Activated T-helper 1 cell treated with anti-CD3 and anti-CD28 coated beads, Interleukin-12 subunit alpha, Interleukin-12 subunit beta, Interleukin-2, Interleukin-4 antibody, amounts not matched to agents 30 ng/mL and 10 ng/mL and 1 ng/mL, durations not matched to agents 14 hours and 24 hours and 36 hours (primary cell): ENCODE measurements around the gene UTP3. TPM values are rescaled to one million over a fixed set of nuclear protein-coding genes. Genes with fewer than 3 reads are reported as not detected.
"Not testable (repeated sequence)": the region's sequence is repeated elsewhere in the genome, so short reads cannot be mapped to it uniquely, and the experiment has no call there.

ENCODE experiments used
- DNase-seq: peaks from one replicate; pipeline ENCODE4 v3.0.0; 2021; ENCODE audit warnings: low spot score
- H3K27ac Mint-ChIP-seq: one replicate; pipeline ENCODE4 v1.8.0; 2021; ENCODE audit warnings: mild to moderate bottlenecking, mixed read lengths
- H3K27me3 Mint-ChIP-seq: one replicate; pipeline ENCODE4 v1.8.0; 2022; ENCODE audit warnings: mild to moderate bottlenecking, moderate library complexity, mixed read lengths; ENCODE audit not compliant: insufficient read depth
- H3K36me3 Mint-ChIP-seq: one replicate; pipeline ENCODE4 v1.8.0; 2021; ENCODE audit warnings: low read depth, mixed read lengths
- H3K4me1 Mint-ChIP-seq: one replicate; pipeline ENCODE4 v1.8.0; 2021; ENCODE audit warnings: low read depth, mixed read lengths
- H3K4me3 Mint-ChIP-seq: one replicate; pipeline ENCODE4 v1.8.0; 2021; ENCODE audit warnings: mild to moderate bottlenecking, moderate library complexity, mixed read lengths
- H3K9me3 Mint-ChIP-seq: one replicate; pipeline ENCODE4 v1.8.0; 2021; ENCODE audit warnings: mixed read lengths
- intact Hi-C: fragments of 100-400 bp; cut with micrococcal nuclease; formaldehyde crosslinking; loops from one replicate; pipeline ENCODE4 v1.15.1; 2024
- total RNA-seq: library from RNA; stranded (reverse); gene quantifications from 2 replicates; pipeline ENCODE4 v1.2.3, GENCODE V29; 2022

Gene UTP3
- total RNA-seq, 1 donor from 2014 or later, result 52.8 TPM

GRCh38 chr4:70712150-70712549 is 23.8 kb downstream of the UTP3 start:
- Mint-ChIP-seq H3K36me3 (peaks cover 2% of the 10 kb centered on the region), H3K4me3 (no peak overlapping the region), H3K9me3 (no peaks in the 10 kb centered on the region), H3K27me3 (no peaks in the 10 kb centered on the region), H3K27ac (no peak overlapping the region), H3K4me1 (peaks cover 25% of the 10 kb centered on the region)
- no peak for DNase-seq
- intact Hi-C loops, result no loop called here

- no peak overlapping the region for H3K27ac Mint-ChIP-seq
- no peaks in the 10 kb centered on the region for H3K9me3 Mint-ChIP-seq
- peaks cover 2% of the 10 kb centered on the region for H3K36me3 Mint-ChIP-seq
- H3K4me1 Mint-ChIP-seq, result peaks cover 25% of the 10 kb centered on the region
- H3K4me3 Mint-ChIP-seq, result no peak overlapping the region
- no peak for DNase-seq
- intact Hi-C loops, result no loop called here
- no peaks in the 10 kb centered on the region for H3K27me3 Mint-ChIP-seq
These were observed 24.5 kb downstream of the UTP3 start for GRCh38 chr4:70712604-70713452.

GRCh38 chr4:70713453-70714078 is 25.2 kb downstream of the UTP3 start:
- intact Hi-C loops, result no loop called here
- Mint-ChIP-seq H3K9me3 (no peaks in the 10 kb centered on the region), H3K27ac (no peak overlapping the region), H3K4me1 (peaks cover 25% of the 10 kb centered on the region), H3K36me3 (peaks cover 2% of the 10 kb centered on the region), H3K27me3 (no peaks in the 10 kb centered on the region), H3K4me3 (no peak overlapping the region)
- no peak for DNase-seq

GRCh38 chr4:70714079-70714887 is 26.0 kb downstream of the UTP3 start:
- DNase-seq, result no peak
- Mint-ChIP-seq H3K36me3 (peaks cover 2% of the 10 kb centered on the region), H3K27me3 (no peaks in the 10 kb centered on the region), H3K27ac (no peak overlapping the region), H3K4me3 (no peak overlapping the region), H3K4me1 (peaks cover 25% of the 10 kb centered on the region), H3K9me3 (no peaks in the 10 kb centered on the region)
- intact Hi-C loops, result no loop called here

- DNase-seq, result no peak
- Mint-ChIP-seq H3K36me3 (peaks cover 2% of the 10 kb centered on the region), H3K9me3 (no peaks in the 10 kb centered on the region), H3K4me1 (peaks cover 21% of the 10 kb centered on the region), H3K4me3 (no peak overlapping the region), H3K27me3 (no peaks in the 10 kb centered on the region), H3K27ac (no peak overlapping the region)
- intact Hi-C loops, result no loop called here
These were observed 26.8 kb downstream of the UTP3 start for GRCh38 chr4:70715097-70715496.

GRCh38 chr4:70718811-70719604 is 30.7 kb downstream of the UTP3 start:
- Mint-ChIP-seq H3K27ac (no peak overlapping the region), H3K9me3 (no peaks in the 10 kb centered on the region), H3K4me1 (peaks cover 16% of the 10 kb centered on the region), H3K4me3 (no peak overlapping the region), H3K36me3 (no peaks in the 10 kb centered on the region), H3K27me3 (no peaks in the 10 kb centered on the region)
- intact Hi-C loops, result no loop called here
- DNase-seq, result no peak

- DNase-seq, result no peak
- Mint-ChIP-seq H3K27me3 (no peaks in the 10 kb centered on the region), H3K4me3 (no peak within 1 kb of the TSS), H3K27ac (no peak within 1 kb of the TSS), H3K9me3 (no peaks in the 10 kb centered on the region), H3K4me1 (peaks cover 15% of the 10 kb centered on the region), H3K36me3 (no peaks in the 10 kb centered on the region)
- intact Hi-C loops, result no loop called here
These were observed 33.4 kb downstream of the UTP3 start, which contains the start of gene RUFY3 for GRCh38 chr4:70721747-70722146. Gene RUFY3 (plus strand): TSS chr4:70721964. CDS start chr4:70722574, 610 bp downstream.

GRCh38 chr4:70722199-70722791 is 34.0 kb downstream of the UTP3 start:
- Mint-ChIP-seq H3K4me1 (peaks cover 15% of the 10 kb centered on the region), H3K9me3 (no peaks in the 10 kb centered on the region), H3K27me3 (no peaks in the 10 kb centered on the region), H3K27ac (no peak overlapping the region), H3K4me3 (no peak overlapping the region), H3K36me3 (no peaks in the 10 kb centered on the region)
- intact Hi-C loops, result no loop called here
- no peak for DNase-seq

- no peak overlapping the region for H3K27ac Mint-ChIP-seq
- no peak for DNase-seq
- no peaks in the 10 kb centered on the region for H3K9me3 Mint-ChIP-seq
- no peaks in the 10 kb centered on the region for H3K36me3 Mint-ChIP-seq
- peaks cover 15% of the 10 kb centered on the region for H3K4me1 Mint-ChIP-seq
- intact Hi-C loops, result no loop called here
- H3K27me3 Mint-ChIP-seq, result no peaks in the 10 kb centered on the region
- no peak overlapping the region for H3K4me3 Mint-ChIP-seq
These were observed 36.1 kb downstream of the UTP3 start for GRCh38 chr4:70724463-70724862.

- Mint-ChIP-seq H3K27me3 (no peaks in the 10 kb centered on the region), H3K9me3 (no peaks in the 10 kb centered on the region), H3K27ac (no peak overlapping the region), H3K4me3 (no peak overlapping the region), H3K4me1 (peaks cover 15% of the 10 kb centered on the region), H3K36me3 (no peaks in the 10 kb centered on the region)
- no peak for DNase-seq
- intact Hi-C loops, result no loop called here
These were observed 37.3 kb downstream of the UTP3 start for GRCh38 chr4:70725633-70726032.

GRCh38 chr4:70726515-70726914 is 38.2 kb downstream of the UTP3 start:
- H3K9me3 Mint-ChIP-seq, H3K4me3 Mint-ChIP-seq, intact Hi-C loops, DNase-seq, H3K27ac Mint-ChIP-seq, H3K36me3 Mint-ChIP-seq, H3K27me3 Mint-ChIP-seq: not testable (repeated sequence)
- peaks cover 14% of the 10 kb centered on the region for H3K4me1 Mint-ChIP-seq

- H3K27ac Mint-ChIP-seq, result no peak overlapping the region
- no peaks in the 10 kb centered on the region for H3K9me3 Mint-ChIP-seq
- no peaks in the 10 kb centered on the region for H3K27me3 Mint-ChIP-seq
- no peak for DNase-seq
- intact Hi-C loops, result no loop called here
- no peak overlapping the region for H3K4me3 Mint-ChIP-seq
- H3K4me1 Mint-ChIP-seq, result no peaks in the 10 kb centered on the region
- no peaks in the 10 kb centered on the region for H3K36me3 Mint-ChIP-seq
These were observed 39.8 kb downstream of the UTP3 start for GRCh38 chr4:70728091-70728490.
